TTC549 (cell line): ENCODE results near the gene ARRB2.

Experiments used
- FAIRE-seq: peaks from 2 replicates; lab custom pipeline; 2012; peaks lifted over from hg19 to GRCh38; lab: Jason Lieb, UNC

Gene ARRB2

DNA sequence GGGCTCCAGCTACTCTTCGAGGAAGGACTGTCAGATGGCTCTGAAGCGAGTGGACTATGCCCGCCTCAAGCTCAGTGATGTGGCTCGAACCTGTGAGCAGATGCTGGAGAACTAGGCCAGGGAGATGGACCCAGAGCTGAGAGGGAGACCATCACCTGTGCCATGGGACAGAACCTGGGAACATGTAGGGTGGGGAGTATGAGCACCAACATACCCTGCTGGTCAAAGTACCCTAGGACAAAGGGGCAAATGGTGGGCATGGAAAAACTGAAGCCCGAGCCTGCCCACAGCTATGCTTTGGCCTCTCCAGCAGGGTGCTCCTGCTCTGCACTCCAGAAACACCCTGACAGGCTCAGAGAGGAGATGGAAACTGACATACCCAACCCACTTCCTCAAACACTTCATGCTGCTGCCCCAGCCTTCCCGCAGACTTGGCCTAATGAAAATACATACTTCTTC, 22.7 kb downstream of the ARRB2 start:
- no peak for FAIRE-seq

DNA sequence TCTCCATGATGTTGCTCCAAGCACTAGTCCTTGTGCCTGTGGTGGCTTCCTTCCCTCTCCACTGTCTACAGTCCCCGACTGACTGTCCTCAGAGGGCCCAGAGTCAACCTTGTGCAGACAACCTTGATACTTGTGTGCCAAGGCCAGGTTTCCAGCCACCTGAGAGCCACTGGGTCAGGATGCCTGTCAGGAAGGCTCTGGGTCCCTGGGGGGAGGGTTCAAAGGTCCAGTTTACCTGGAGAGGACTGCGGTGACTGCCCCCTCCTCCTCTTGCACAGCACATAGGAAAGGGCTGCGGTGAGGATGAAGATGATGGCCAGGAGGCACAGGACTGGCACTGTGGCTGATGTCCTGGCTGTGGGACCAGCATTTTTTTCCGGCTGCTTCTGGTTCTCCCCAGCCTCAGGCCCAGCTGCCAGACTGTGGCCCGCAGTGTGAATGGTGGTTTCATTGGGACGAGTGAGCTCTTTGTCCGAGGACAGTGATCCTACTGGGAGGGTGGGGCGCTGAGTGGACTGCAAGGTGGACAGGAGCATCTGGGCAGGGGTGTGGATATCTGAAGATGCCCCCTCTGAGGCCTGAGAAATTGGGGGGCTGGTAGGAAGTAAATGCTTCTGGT, 24.5 kb downstream of the ARRB2 start:
- no peak for FAIRE-seq

DNA sequence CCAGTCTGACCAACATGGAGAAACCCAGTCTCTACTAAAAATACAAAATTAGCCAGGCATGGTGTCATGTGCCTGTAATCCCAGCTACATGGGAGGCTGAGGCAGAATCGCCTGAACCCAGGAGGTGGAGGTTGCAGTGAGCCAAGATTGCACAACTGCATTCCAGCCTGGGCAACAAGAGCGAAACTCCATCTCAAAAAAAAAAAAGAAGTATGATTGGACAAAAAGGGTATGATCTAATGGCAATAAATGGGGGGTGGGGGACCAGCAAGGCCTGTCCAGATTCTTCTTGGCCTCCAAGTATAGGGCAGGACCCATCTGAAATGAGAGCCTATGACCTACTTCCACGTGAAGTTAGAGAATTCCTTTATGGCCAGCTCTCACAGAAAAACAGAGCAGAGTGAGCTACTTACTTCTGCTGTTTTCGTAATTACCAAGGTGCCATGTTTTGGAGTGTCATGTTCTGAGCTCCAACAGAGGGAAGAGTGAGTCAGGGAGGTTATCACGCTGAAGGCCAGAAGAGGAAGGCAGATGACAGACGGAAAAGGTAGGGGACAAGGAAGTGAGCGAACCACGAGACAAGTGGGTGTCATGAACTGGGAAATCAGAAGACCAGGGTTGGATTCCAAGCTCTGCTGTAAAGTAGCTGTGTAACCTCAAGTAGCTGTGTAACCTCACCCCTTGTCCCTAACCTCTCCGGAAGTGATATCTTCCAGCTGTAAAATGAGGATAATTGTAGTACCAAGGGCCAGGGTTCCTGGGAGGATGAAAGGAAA, 25.6 kb downstream of the ARRB2 start:
- no peak for FAIRE-seq

DNA sequence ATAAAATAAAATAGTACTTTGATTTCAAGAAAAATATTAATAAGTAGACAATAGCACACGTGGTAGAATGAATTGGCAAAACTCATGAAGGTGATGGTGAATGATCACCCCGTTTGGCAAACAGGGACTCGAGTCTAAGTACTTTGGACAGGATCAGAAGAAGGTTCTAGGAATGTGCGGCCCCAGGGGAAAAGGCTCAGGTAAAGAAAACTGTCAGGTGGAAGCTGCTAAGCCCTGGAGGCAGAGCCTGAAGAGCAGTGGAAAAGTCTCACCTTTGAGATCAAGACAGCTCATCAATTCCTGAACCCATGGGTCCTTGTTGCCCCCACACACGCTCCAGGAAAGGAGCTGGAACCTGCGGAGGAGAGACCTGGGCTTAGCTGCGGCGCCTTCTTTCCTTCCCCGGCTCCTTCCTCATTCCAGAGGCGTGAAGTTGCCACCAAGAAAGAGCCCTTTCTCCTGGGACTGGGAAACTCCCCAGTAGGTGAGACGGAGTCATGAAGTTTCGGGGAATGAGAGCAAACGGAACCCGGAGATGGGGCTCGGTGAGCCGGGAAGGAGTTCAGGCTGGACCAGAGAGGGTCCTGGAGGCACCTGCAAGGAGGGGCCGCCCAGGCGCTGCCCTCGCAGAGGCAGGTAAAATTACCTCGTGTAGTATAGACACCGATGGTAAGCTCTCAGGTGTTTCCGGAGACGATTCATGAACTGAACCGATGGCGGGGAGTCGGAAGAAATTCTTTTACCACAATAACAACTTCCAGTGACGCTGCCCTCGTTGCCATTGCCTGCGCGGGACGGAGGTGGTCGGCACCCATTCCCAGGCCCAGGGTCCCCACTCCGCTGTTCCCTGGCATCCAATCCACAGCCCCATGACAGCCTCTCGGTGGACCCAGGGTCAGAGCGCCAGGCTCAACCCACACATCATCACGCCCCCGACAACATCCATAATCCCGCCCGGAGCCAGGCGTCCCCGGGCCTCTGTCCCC, 28.0 kb downstream of the ARRB2 start:
- no peak for FAIRE-seq

DNA sequence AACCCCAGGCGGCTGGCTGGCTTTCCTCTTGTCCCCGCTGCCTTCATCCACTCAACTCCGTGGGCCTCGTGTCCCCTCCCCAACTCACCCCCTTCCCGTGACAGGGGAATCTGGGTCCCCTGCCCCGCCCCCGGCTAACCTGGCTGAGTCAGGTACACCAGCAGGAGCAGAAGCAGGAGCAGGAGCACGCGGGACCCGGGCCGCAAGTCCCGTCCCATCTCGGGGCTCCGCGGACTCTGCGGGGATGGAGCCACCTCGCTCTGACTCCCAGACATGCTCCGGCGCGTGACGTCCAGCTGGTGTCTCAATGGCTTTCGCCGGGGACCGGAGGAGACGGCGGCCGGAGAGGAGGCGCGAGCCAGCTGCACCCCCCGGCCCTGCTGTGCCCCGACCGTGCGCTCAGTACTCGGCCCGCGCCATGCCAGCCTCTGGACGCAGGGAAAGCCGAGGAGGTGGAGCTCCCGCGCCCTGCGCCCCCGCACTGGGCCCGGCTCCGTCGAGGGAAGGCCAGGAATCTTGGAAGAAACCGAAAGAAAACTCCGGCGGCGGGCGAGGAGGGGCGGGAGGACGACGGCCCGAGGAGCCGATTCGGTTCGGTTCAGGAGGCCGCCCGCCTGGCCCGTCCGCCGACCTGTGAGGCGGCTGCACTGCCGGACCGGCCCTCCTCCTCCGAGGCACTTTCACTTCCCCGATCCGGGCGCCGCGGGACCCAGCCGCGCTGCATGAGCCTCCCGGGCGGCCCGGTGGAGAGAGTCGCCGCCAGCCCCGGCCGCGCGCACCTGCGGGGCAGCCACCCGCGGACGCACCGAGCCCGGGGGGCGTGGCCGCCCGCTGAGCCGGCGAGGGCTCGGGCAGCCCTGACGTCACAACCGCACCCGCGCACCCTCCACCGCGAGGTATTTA, 28.9 kb downstream of the ARRB2 start, which contains the start of the genes CXCL16 and ZMYND15:
Gene CXCL16, minus strand, starts transcription at position 807 of the 903 bp plus-strand sequence. Its CDS starts 589 bp downstream, at position 218.
Gene ZMYND15, plus strand, starts transcription at position 712 of the 903 bp plus-strand sequence. CDS start 716 bp downstream, outside the sequence.
- no peak for FAIRE-seq

DNA sequence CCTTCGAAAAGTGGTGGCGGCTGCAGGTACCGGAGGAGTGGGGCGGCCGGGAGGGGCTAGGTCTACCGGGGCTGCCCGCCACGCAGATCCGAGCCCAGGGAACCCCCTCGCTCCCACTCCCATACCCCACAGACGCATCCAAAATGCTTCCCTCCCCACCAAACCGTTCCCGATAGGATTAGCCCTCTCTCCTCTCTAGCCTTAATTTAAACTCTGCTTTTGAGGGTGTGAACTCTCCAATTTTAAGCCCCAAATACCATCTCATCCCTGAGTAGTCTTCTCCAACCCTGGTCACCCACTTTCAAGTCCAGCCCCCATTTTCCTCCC, 29.6 kb downstream of the ARRB2 start:
- FAIRE-seq: no peak

DNA sequence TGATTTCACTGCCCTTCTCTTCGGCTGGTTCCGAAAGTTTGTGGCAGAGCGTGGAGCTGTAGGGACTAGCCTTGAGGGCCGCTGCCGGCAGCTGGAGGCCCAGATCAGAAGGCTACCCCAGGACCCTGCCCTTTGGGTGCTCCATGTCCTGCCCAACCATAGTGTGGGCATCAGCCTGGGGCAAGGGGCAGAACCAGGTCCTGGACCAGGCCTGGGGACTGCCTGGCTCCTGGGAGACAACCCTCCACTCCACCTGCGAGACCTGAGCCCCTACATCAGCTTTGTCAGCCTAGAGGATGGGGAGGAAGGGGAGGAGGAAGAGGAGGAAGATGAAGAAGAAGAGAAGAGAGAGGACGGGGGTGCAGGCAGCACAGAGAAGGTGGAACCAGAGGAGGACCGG, 30.2 kb downstream of the ARRB2 start:
- no peak for FAIRE-seq

DNA sequence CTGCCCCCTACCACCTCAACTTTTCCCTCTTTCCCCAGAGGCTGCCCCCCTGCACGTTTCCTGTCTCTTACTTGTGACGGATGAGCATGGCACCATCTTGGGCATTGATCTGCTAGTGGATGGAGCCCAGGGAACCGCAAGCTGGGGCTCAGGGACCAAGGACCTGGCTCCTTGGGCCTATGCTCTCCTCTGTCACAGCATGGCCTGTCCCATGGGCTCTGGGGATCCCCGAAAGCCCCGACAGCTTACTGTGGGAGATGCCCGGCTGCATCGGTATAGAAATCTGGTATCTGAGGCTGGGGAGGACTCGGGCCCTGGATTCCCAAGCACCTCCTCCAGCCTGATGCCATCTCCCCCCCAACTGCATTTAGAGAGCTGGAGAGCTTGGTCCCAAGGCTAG, 31.1 kb downstream of the ARRB2 start:
- FAIRE-seq: no peak

DNA sequence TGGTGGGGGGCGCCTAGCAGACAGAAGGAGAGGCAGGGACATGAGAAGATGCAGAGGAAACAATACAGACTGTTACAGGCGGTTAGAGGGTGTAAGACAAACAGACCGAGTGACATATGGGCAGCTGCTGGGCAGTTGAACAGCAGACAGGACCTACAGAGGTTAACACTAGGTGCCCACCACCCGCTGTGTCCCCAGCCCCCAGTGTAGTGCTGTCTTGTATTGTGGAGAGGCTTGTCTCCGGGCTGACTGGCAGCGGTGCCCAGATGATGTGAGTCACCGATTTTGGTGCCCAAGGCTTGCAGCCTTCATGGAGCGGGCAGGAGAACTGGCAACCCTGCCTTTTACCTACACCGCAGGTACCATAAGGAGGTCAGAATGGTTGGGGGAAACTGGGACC, 31.7 kb downstream of the ARRB2 start:
- no peak for FAIRE-seq

DNA sequence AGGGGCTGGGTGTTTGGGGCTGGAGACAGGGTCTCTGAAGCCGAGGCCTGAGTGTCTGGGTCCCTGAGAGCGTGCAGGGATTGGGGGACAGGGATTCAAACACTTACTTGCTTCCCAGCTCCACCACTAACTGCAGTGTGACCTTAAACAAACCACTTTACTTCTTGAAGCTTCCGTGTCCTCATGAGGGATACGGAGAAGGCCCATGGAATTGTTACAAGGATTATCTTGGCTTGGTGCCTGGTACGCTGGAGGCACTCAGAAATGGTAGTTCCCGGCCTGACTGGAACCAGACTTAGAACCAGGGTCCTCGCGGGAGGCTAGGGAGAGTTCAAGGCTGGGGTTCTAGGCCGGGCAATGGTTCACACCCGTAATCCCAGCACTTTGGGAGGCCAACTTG, 32.2 kb downstream of the ARRB2 start:
- FAIRE-seq: no peak

DNA sequence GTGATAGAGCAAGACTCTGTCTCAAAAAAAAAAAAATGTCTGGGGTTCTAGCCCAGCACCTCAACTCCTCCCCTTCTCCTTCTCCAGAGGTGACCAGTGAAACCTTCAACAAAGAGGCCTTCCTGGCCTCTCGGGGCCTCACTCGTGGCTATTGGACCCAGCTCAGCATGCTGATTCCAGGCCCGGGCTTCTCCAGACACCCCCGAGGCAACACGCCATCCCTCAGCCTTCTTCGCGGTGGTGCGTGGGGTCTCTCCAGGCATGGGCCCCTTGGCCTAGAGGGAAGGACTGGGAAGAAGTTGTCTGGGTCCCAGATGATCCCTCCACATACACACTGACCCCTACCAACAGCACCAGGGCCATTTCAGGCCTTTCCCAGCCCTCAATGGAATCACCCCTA, 32.8 kb downstream of the ARRB2 start:
- FAIRE-seq: no peak

DNA sequence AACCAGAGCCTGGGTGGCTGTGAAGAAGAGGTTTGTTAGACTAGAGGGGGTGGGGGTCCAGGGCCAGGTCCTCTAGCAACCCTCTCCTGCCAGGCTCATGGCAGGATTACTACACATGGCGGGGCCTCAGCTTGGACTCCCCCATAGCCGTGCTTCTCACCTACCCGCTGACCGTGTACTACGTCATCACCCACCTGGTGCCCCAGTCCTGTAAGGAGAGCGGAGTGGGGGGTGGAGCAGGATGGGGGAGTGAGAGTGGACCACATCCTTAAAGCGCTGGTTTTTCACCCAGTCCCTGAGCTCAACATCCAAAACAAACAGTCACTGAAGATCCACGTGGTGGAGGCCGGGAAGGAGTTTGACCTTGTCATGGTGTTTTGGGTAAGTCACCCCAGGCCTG, 33.5 kb downstream of the ARRB2 start:
- FAIRE-seq: no peak

DNA sequence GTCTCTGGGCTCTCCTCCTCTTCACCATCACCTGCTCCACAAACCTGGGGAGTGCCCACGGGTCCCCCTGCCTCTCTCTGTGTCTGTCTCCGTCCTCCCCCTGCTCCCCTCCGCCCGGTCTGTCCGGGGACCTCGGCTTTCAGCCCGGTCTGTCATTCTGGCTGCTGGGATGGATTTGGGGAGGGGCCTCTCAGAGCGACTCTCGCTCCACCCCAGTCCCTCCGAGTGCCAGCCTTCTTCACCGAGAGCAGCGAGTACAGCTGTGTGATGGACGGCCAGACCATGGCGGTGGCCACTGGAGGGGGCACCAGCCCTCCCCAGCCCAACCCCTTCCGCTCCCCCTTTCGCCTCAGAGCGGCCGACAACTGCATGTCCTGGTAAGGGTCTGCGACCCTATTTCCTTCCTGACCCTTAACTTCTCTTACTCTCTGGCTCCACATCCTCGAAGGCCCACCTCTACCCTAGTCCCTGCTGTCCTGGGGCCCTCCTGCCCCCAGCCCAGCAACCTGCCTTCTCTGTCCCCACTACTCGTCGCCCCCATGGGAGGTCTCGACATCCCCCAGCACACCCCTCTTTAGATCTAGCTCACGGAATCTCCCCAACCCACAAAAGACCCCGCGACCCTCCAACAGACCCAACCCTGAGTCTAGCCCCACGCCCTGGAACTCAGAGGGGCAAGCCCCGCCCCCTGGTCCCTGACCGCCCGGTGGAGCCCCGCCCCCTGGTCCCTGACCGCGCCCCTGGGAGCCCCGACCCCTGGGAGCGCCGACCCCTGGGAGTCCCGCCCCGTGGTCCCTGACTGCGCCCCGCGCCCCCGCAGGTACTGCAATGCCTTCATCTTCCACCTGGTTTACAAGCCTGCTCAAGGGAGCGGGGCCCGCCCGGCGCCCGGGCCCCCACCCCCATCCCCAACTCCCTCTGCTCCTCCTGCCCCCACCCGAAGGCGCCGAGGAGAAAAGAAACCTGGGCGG, 34.9 kb downstream of the ARRB2 start:
- FAIRE-seq: no peak

DNA sequence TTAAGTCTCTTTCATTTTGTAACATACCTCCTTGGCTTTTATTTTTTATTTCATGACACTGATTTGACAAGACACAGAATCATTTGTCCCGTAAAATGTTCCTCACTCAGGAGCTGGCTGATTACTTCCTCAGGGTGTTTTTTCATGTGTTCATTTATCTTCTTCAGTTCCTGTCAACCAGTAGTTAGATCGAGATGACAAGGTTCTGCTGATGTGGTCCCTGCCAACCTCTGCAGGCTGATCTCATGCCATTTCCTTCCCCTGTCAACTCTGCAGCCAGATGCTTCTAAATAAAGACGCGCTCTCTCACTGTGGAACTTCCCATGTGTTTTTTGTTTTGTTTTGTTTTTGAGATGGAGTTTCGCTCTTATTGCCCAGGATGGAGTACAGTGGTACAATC, 37.4 kb downstream of the ARRB2 start:
- FAIRE-seq: no peak

DNA sequence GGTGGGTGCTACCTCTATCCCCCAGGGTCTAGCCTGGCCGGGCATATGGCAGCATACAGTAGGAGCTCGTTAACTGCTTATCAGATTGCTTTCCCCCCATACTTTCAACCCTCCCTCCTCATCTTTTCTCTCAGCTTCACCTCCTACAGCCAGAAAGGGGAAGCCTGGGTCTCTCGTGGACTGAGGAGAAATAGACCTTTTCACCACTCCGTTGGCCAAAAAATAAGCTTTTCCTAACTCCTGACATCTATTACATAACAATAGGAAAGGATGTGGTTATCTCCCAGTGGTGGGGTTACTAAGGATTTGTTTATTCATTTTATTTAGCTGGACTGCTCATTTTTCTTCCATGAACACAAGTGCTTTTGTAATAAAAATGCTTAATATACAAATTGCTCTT, 38.3 kb downstream of the ARRB2 start:
- no peak for FAIRE-seq

DNA sequence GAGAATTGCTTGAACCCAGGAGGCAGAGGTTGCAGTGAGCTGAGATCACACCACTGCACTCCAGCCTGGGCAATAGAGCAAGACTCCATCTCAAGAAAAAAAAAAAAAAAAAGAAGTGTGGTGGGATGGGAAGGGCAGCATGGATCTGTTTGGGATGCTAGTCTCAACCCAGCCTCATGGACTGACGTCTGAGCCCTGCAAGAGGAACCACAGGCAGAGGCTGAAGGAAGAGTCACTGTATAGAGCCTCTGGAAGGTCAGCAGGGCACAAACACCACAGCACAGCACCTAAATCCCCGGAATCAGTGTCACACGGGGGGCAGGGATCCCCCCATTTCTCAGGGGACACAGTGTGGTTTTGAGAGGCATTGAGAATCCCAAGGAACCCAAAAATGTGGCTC, 40.2 kb downstream of the ARRB2 start:
- no peak for FAIRE-seq

DNA sequence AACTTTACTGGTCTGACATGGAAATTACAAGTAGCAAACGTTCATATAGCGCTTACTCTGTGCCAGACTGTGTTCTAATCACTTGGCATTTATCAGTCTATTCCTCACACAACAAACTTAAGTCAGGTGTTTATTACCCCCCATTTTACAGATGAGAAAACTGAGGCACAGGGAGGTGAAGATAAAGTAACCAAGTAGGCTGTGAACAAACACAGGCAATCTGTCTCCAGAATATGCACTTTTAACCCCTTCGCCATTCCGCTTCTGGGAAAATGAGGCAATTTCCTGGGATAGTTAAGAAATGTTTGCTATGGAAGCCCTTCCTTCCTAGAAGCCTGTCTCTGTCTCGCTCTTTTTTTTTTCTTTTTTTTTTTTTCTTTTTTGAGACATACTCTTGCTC, 41.5 kb downstream of the ARRB2 start:
- FAIRE-seq: no peak

DNA sequence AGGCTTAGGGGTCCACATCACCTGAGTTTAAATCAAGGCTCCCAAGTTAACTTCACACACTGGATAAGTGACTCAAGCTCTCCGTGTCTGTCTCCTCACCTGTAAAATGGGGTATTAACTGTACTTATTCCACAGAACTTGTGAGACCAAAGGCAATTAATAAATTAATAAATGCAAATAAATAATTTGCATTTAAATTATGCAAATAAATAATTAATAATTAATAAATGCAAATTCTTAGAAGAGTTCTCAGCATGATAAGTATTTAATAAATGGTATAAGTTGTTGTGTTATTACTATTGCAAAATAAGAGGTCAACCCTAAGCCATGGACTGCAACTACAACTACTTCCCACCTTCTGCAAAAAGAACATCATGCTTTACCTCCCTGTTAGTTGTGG, 43.0 kb downstream of the ARRB2 start:
- no peak for FAIRE-seq

DNA sequence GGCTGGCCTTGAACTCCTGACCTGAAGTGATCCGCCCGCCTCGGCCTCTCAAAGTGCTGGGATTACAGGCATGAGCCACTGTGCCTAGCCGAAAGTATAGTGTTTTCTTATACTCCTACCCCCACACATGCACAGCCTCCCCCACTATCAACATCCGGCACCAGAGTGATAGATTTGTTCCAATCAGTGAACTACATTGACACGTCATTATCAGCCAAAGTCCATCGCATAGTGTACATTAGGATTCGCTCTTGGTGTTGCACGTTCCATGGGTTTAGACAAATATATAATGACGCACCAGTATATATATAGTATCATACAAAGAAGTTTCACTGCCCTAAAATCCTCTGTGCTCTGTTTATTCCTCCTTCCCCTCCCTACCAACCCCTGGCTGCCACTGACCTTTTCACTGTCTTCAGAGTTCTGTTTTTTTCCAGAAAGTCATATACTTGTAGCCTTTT, 49.4 kb downstream of the ARRB2 start:
- FAIRE-seq: no peak

DNA sequence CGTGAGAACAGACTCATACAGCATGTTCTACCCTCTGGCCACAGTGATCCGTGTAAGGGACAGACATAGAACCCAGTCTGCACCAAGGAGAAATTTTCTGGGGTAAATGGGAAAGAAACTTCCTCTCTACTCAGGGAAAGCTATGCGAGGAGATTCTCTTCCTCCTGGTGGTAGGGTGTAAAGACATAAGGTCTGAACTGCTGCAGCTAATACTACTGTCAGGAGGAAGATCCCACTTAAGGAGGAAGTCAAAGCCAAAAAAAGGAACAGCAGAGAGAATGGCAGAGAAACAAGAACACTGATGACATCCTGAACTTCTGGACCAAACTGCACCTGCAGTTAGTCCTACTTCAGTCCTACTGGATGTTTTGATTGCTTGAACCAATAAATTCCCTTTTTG, 54.2 kb downstream of the ARRB2 start:
- no peak for FAIRE-seq
